K562 (cell line): Measurements from ENCODE around the gene RNF187. TPM values are rescaled to one million over a fixed set of nuclear protein-coding genes. Genes with fewer than 3 reads are reported as not detected.
A peak's percentile ranks its signal among the peaks of the same experiment; 100 is the strongest.

Experiments
- GABPB1 ChIP-seq: sonication (generic); formaldehyde crosslinking; IDR thresholded peaks from 2 replicates; pipeline ENCODE4 v1.8.0; 2022; ENCODE audit warnings: mild to moderate bottlenecking, missing genetic modification reagents
- MECOM ChIP-seq: fragments of 250-450 bp; sonication (Bioruptor Pico); IDR thresholded peaks from 2 replicates; pipeline ENCODE4 v1.8.0; 2022; ENCODE audit warnings: inconsistent platforms
- PHB ChIP-seq: fragments of 250-450 bp; sonication (Bioruptor Pico); IDR thresholded peaks from 2 replicates; pipeline ENCODE4 v1.5.0; 2021
- ZNF3 ChIP-seq: fragments of 250-450 bp; sonication (Bioruptor Pico); IDR thresholded peaks from 2 replicates; pipeline ENCODE4 v1.5.0; 2021; ENCODE audit warnings: mild to moderate bottlenecking, moderate library complexity
- ZNF507 ChIP-seq: conservative IDR thresholded peaks from 2 replicates; pipeline ENCODE4 v1.6.1; 2017; ENCODE audit warnings: missing genetic modification characterization, missing compliant biosample characterization
- ZNF57 ChIP-seq: fragments of 450-650 bp; formaldehyde crosslinking; IDR thresholded peaks from 2 replicates; pipeline ENCODE4 v1.4.0; 2020; ENCODE audit warnings: mild to moderate bottlenecking, moderate library complexity
- polyA plus RNA-seq, 8 experiments: library from polyadenylated mRNA; depleted of rRNA in 4 of 8; stranded (reverse) in 5 of 8; unstranded in 3 of 8; fragments of >200 nt; fragmentation: Nextera tagmentation in 2 of 8; fragmentation: Illumina TruSeq in 1 of 8; extraction: Ambion mirVana in 2 of 8; extraction: Trizol in 1 of 8; gene quantifications; 2 replicates each; pipeline versions ENCODE4 v1.2.1 to v1.2.3, GENCODE V29; 2011 to 2014; ENCODE audit warnings: inconsistent platforms in 1 of 8, missing spikeins in 1 of 8
- total RNA-seq, 7 experiments: library from RNA; depleted of rRNA in 6 of 7; stranded (reverse); fragments of >200 nt in 6 of 7; fragmentation: Illumina TruSeq in 2 of 7; extraction: Trizol in 2 of 7; gene quantifications; 2 replicates each; pipeline versions ENCODE4 v1.2.1 to v1.2.3, GENCODE V29; 2011 to 2021; ENCODE audit warnings: low replicate concordance in 1 of 7
- TF ChIP-seq, protein P1 (sequence below), 3 experiments: fragments of 200-800 bp in 1 of 3; sonication (Bioruptor generic) in 1 of 3; sonication (generic) in 1 of 3; formaldehyde crosslinking in 1 of 3; IDR thresholded peaks; 2 replicates each; pipeline versions ENCODE4 v1.6.1 to v1.8.0; 2016 to 2022; ENCODE audit warnings: mild to moderate bottlenecking in 2 of 3, missing compliant biosample characterization in 2 of 3, missing genetic modification characterization in 2 of 3, missing genetic modification reagents in 1 of 3
- TF ChIP-seq, protein P2 (sequence below), 2 experiments: fragments of 200-800 bp in 1 of 2; sonication (Bioruptor generic) in 1 of 2; sonication (generic) in 1 of 2; formaldehyde crosslinking in 1 of 2; IDR thresholded peaks in 1 of 2; conservative IDR thresholded peaks in 1 of 2; 2 replicates each; pipeline versions ENCODE4 v1.5.0 to v1.6.1; 2016 to 2020; ENCODE audit warnings: missing compliant biosample characterization in 1 of 2, missing genetic modification characterization in 1 of 2, missing genetic modification reagents in 1 of 2
- TF ChIP-seq, protein P3 (sequence below): fragments of 250-450 bp; sonication (Bioruptor Pico); IDR thresholded peaks from 2 replicates; pipeline ENCODE4 v1.4.0; 2020
- TF ChIP-seq, protein P4 (sequence below): sonication (generic); formaldehyde crosslinking; IDR thresholded peaks from 2 replicates; pipeline ENCODE4 v1.9.0; 2022; ENCODE audit warnings: mild to moderate bottlenecking, missing genetic modification reagents
- TF ChIP-seq, protein P5 (sequence below), 2 experiments: fragments of 450-650 bp; formaldehyde crosslinking in 1 of 2; IDR thresholded peaks; 2 replicates each; pipeline versions ENCODE4 v1.4.0 to v1.6.1; 2014 to 2020; ENCODE audit warnings: mild to moderate bottlenecking in 2 of 2, borderline replicate concordance in 1 of 2, low read depth in 1 of 2
- TF ChIP-seq, protein P6 (sequence below): fragments of 250-450 bp; sonication (Bioruptor Pico); IDR thresholded peaks from 2 replicates; pipeline ENCODE4 v1.6.1; 2021; ENCODE audit warnings: mild to moderate bottlenecking

Gene RNF187
- total and polyA plus RNA-seq, 9 of the 15 experiments (the other 6 are each of a cell fraction or from before 2014, with no cell fraction given), result 2.3 to 119 (median 41.9) TPM

DNA sequence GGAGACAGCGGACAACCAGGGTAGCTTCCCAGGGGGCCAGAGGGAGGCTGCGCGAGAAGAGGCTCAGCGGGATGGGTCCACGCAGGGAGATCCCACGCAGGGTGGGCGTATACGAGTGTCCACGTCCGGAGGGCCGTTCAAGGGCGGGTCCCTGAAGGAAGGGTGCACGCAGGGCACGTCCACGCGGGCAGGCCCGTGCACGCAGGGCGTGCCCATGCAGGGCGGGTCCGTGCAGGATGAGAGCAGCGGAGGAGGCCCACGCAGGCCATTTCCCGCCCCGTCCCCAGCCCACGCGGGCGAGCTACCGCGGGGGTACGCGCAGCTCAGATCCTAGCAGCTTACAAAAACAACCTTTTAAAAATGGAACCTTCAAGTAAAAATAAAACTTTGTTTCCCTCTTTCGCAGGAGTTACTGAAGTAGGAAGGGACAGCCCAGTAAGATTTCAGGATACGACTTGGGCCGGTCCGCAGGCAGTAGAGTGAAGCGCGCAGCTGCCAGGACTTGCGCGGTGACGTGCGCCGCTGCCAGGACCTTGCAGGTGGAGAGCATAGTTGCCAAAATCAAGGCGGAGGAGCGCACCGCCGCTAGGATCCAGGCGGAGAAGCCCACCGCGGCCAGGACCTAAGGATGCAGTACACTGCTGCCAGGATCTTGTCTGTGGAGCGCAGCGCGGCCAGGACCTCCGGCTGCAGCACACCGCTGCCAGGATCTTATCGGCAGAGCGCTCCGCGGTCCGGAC, 416 bp upstream of the RNF187 start (continued):
- TF ChIP-seq, protein P1, sequence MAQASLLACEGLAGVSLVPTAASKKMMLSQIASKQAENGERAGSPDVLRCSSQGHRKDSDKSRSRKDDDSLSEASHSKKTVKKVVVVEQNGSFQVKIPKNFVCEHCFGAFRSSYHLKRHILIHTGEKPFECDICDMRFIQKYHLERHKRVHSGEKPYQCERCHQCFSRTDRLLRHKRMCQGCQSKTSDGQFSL (CRISPR knock-in tag; IDR thresholded peaks at IDR 0.05), result peak; percentile 34; the same call in 1 of the 2 replicates
- TF ChIP-seq, protein P1 (tag; IDR thresholded peaks at IDR 0.05), result no peak; a peak in 1 of 4 replicates
- peak; percentile 83 for TF ChIP-seq GABPB1 (CRISPR knock-in tag)
- TF ChIP-seq PHB (CRISPR knock-in tag), result 0 out of 2 replicates have a peak, but pooled peaks have one; percentile 41
- no peak for TF ChIP-seq ZNF57 (CRISPR knock-in tag)
- TF ChIP-seq, protein P2, sequence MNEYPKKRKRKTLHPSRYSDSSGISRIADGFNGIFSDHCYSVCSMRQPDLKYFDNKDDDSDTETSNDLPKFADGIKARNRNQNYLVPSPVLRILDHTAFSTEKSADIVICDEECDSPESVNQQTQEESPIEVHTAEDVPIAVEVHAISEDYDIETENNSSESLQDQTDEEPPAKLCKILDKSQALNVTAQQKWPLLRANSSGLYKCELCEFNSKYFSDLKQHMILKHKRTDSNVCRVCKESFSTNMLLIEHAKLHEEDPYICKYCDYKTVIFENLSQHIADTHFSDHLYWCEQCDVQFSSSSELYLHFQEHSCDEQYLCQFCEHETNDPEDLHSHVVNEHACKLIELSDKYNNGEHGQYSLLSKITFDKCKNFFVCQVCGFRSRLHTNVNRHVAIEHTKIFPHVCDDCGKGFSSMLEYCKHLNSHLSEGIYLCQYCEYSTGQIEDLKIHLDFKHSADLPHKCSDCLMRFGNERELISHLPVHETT (CRISPR knock-in tag; conservative IDR thresholded peaks at IDR 0.05 in 1 of 2, IDR thresholded peaks at IDR 0.05 in 1 of 2), result peak in 1 of 2 experiments; percentile 77; a peak in 1 of 4 replicates
- no peak for TF ChIP-seq ZNF507 (tag)
- TF ChIP-seq, protein P3, sequence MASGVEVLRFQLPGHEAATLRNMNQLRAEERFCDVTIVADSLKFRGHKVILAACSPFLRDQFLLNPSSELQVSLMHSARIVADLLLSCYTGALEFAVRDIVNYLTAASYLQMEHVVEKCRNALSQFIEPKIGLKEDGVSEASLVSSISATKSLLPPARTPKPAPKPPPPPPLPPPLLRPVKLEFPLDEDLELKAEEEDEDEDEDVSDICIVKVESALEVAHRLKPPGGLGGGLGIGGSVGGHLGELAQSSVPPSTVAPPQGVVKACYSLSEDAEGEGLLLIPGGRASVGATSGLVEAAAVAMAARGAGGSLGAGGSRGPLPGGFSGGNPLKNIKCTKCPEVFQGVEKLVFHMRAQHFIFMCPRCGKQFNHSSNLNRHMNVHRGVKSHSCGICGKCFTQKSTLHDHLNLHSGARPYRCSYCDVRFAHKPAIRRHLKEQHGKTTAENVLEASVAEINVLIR, result peak; percentile 95
- TF ChIP-seq, protein P4, sequence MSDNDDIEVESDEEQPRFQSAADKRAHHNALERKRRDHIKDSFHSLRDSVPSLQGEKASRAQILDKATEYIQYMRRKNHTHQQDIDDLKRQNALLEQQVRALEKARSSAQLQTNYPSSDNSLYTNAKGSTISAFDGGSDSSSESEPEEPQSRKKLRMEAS (CRISPR knock-in tag), result peak; percentile 78
- TF ChIP-seq, protein P5, sequence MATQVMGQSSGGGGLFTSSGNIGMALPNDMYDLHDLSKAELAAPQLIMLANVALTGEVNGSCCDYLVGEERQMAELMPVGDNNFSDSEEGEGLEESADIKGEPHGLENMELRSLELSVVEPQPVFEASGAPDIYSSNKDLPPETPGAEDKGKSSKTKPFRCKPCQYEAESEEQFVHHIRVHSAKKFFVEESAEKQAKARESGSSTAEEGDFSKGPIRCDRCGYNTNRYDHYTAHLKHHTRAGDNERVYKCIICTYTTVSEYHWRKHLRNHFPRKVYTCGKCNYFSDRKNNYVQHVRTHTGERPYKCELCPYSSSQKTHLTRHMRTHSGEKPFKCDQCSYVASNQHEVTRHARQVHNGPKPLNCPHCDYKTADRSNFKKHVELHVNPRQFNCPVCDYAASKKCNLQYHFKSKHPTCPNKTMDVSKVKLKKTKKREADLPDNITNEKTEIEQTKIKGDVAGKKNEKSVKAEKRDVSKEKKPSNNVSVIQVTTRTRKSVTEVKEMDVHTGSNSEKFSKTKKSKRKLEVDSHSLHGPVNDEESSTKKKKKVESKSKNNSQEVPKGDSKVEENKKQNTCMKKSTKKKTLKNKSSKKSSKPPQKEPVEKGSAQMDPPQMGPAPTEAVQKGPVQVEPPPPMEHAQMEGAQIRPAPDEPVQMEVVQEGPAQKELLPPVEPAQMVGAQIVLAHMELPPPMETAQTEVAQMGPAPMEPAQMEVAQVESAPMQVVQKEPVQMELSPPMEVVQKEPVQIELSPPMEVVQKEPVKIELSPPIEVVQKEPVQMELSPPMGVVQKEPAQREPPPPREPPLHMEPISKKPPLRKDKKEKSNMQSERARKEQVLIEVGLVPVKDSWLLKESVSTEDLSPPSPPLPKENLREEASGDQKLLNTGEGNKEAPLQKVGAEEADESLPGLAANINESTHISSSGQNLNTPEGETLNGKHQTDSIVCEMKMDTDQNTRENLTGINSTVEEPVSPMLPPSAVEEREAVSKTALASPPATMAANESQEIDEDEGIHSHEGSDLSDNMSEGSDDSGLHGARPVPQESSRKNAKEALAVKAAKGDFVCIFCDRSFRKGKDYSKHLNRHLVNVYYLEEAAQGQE (IDR thresholded peaks at IDR 0.05; ENCODE audit: borderline replicate concordance), result peak; percentile 15; the same call in 1 of the 2 replicates
- TF ChIP-seq, protein P5 (CRISPR knock-in tag; IDR thresholded peaks at IDR 0.05; ENCODE audit: low read depth), result 0 out of 2 replicates have a peak, but pooled peaks have one; percentile 38
- TF ChIP-seq, protein P6, sequence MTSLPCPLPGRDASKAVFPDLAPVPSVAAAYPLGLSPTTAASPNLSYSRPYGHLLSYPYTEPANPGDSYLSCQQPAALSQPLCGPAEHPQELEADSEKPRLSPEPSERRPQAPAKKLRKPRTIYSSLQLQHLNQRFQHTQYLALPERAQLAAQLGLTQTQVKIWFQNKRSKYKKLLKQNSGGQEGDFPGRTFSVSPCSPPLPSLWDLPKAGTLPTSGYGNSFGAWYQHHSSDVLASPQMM (CRISPR knock-in tag), result no peak
- TF ChIP-seq ZNF3 (CRISPR knock-in tag), result no peak
- TF ChIP-seq MECOM (CRISPR knock-in tag), result peak; percentile 78
